Middle frontal gyrus (tissue), 1 donor: ENCODE results near the gene SERTM2.

ENCODE experiments used
- DNase-seq: peaks from one replicate; pipeline ENCODE4 v3.0.0-alpha.2; 2015; ENCODE audit warnings: low spot score; ENCODE audit errors: extremely low spot score

The SERTM2 gene

DNA sequence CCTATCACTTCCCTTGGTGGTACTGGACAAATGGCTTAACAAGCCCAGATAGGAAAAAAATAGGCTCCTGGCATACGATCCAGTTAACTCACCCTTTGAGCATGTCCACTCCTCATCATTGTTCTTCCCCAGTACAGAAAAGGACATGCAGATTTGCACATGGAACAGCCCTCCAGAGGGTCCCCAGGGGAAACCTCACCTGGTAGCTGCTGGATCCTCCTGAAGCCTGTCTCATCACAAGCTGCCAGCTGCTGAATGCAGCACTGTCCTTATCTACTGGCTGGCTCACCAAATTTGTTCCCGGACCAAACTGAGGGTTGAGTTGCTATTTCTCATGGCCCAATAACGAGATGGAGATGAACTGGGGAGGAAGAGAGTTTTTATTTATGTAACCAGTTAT lies 49.4 kb downstream of the SERTM2 start:
- no peak for DNase-seq

DNA sequence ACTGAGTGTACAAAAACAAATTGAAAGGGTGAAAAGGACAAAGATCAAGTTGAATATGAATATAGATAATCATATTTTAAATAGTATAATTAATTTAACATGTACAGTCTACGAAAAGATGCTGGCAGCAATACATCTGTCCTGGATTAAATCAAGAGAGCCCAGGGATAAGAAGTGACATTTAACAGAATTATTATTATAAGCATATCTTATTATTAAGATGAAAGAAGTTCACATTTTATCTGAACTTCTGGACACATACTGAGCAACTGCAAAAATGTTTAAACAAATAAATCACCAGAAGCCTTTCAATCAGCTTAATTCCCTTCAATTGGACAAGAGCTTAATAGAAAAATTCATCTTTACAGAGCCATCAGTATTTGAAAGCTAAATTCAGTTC lies 50.4 kb downstream of the SERTM2 start:
- DNase-seq = no peak

DNA sequence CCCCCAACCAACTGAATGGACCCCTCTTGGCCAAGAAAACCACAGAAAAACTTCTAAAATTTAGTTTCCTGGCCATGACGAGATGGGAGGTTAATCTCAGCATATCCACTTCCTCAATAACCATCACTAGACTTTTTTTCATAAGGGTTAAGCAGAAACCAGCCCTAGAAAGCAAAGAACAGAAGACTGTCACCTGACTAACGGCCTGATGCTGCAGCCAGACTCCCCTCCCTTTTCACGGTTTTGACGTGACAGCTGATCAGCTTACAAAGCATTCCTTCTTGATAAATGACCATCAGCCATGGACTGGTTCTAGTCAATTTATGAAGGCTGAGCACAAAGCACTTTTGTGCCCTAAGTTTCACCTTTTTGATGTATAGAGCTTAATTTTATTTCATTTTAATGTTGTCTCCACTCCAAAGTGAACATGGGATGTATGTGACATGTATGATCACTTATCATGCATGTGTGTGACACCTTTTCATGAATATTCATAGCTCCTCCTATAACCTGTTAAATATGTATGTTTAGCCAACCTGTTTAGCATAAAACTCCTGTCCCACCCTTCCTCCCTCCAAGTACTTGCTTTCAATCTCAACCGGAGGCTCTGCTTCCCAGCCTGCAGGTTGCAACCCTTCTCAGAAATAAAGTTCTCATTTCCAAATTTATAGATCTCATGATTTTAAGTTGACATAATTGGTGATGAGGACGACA lies 56.3 kb downstream of the SERTM2 start:
- DNase-seq = no peak

DNA sequence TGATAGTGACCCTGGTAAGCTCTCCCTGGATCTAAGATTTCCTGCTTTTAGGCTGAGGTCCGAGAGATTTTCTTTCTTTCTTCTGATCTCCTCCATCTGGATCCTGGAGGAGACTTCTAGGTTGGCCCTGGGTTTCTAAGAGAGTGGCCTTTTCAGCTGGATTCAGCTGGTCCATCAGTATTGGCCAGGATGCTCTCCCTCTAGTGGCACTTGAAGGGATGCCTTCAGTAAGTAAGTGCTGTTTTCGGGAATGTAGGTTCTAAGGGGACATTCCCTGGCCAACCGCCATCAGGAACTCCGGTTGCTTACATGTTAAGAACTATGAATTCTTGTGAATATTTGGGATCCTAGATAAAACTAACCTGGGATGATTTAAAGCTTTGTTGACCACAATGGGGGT lies 56.9 kb downstream of the SERTM2 start:
- DNase-seq = no peak

DNA sequence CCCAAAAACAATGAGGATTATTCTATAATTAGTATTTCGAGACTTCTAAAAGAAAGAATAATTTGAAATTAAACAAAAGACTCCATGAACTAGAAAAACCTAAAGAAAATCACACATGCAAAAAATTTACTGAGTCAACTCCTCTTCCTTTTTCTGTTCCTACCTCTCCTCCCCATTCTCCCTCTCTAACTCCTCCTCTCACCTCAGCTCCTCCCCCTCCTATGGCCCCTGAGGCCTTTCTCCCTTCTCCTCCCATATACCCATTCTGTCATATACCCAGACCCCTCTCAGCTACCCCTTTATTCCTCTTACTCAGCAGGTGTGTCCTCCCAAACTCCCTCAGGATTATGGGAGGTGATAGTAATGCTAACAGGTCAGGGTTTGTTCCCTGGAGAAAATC lies 57.4 kb downstream of the SERTM2 start:
- DNase-seq = no peak
